IMR-90 (cell line): Measurements from ENCODE around the gene TFAP2C. TPM values are rescaled to one million over a fixed set of nuclear protein-coding genes. Genes with fewer than 3 reads are reported as not detected.

Source experiments
- ATAC-seq: fragments of 200-7000 bp; cut with Tn5 transposase; 2 replicates; pipeline ENCODE4 v1.9.1; 2020; ENCODE audit warnings: low read depth, mild to moderate bottlenecking, moderate library complexity
- BruUV-seq: library from RNA; stranded (reverse); fragments of 400-500 nt; replicated peaks from 2 replicates; lab custom pipeline; 2021; lab: Mats Ljungman, UMichigan
- CTCF ChIA-PET: fragments of 300-600 bp; formaldehyde crosslinking; extraction: SDS; loops from one replicate; lab custom pipeline; 2021; ENCODE audit warnings: antibody characterized with exemption; lab: Yijun Ruan, JAX
- POLR2A ChIA-PET: fragments of 300-600 bp; sonication (Branson Sonifier 250); formaldehyde crosslinking; loops from one replicate; lab custom pipeline; 2022; ENCODE audit warnings: antibody characterized with exemption; ENCODE audit not compliant: unreplicated experiment; lab: Charles Lee
- DNase-seq: peaks from one replicate; pipeline ENCODE4 v3.0.0; 2013
- H2AFZ ChIP-seq: replicated peaks from 2 replicates; pipeline ENCODE3; 2013; ENCODE audit warnings: low read length, mild to moderate bottlenecking; ENCODE audit not compliant: poor library complexity
- H2AK5ac ChIP-seq: 2 replicates; pipeline ENCODE4 v1.6.1; 2013; ENCODE audit warnings: low read depth, low read length, inconsistent platforms
- H2AK9ac ChIP-seq: replicated peaks from 2 replicates; pipeline ENCODE3; 2013; ENCODE audit warnings: mild to moderate bottlenecking, low read depth, low read length, moderate library complexity; ENCODE audit not compliant: poor library complexity
- H2BK120ac ChIP-seq: 2 replicates; pipeline ENCODE4 v1.6.1; 2013; ENCODE audit warnings: low read depth, low read length, inconsistent platforms
- H2BK15ac ChIP-seq: 3 replicates; pipeline ENCODE4 v1.6.1; 2013; ENCODE audit warnings: low read depth, low read length, inconsistent platforms
- H2BK20ac ChIP-seq: 2 replicates; pipeline ENCODE4 v1.6.1; 2013; ENCODE audit warnings: low read depth, mild to moderate bottlenecking, inconsistent platforms, low read length, moderate library complexity
- H2BK5ac ChIP-seq: 2 replicates; pipeline ENCODE4 v1.6.1; 2013; ENCODE audit warnings: mild to moderate bottlenecking, low read depth, low read length, inconsistent platforms; ENCODE audit not compliant: poor library complexity, severe bottlenecking
- H3K14ac ChIP-seq: replicated peaks from 2 replicates; pipeline ENCODE4 v1.6.1; 2013; ENCODE audit warnings: low read depth, low read length, inconsistent platforms
- H3K18ac ChIP-seq: 2 replicates; pipeline ENCODE4 v1.6.1; 2013; ENCODE audit warnings: low read depth, low read length, control low read depth
- H3K23ac ChIP-seq: 2 replicates; pipeline ENCODE4 v1.6.1; 2013; ENCODE audit warnings: low read depth, low read length, inconsistent platforms
- H3K27ac ChIP-seq: 2 replicates; pipeline ENCODE4 v1.5.1; 2013; ENCODE audit warnings: mild to moderate bottlenecking, control low read depth, low read length; ENCODE audit not compliant: insufficient read depth
- H3K27me3 ChIP-seq: 2 replicates; pipeline ENCODE4 v1.6.1; 2013; ENCODE audit warnings: low read length; ENCODE audit not compliant: control insufficient read depth, insufficient read depth
- H3K36me3 ChIP-seq: 2 replicates; pipeline ENCODE4 v1.6.1; 2013; ENCODE audit warnings: low read length, mixed read lengths; ENCODE audit not compliant: control insufficient read depth, insufficient read depth
- H3K4ac ChIP-seq: 2 replicates; pipeline ENCODE4 v1.6.1; 2013; ENCODE audit warnings: low read depth, low read length, inconsistent platforms
- H3K4me1 ChIP-seq: 2 replicates; pipeline ENCODE4 v1.6.1; 2013; ENCODE audit warnings: low read length, mixed read lengths; ENCODE audit not compliant: control insufficient read depth, insufficient read depth
- H3K4me2 ChIP-seq: 2 replicates; pipeline ENCODE4 v1.6.1; 2013; ENCODE audit warnings: low read depth, mild to moderate bottlenecking, control low read depth, low read length, moderate library complexity
- H3K4me3 ChIP-seq: 2 replicates; pipeline ENCODE4 v1.5.1; 2013; ENCODE audit warnings: low read depth, mild to moderate bottlenecking, control low read depth, low read length, moderate library complexity; ENCODE audit not compliant: insufficient read depth
- H3K56ac ChIP-seq: 2 replicates; pipeline ENCODE4 v1.6.1; 2013; ENCODE audit warnings: low read length, inconsistent platforms; ENCODE audit not compliant: insufficient read depth; ENCODE audit errors: extremely low read depth
- H3K79me1 ChIP-seq, 2 experiments: 2 replicates each; pipeline ENCODE4 v1.6.1; 2013; ENCODE audit warnings: low read length in 2 of 2, inconsistent platforms in 1 of 2, low read depth in 1 of 2
- H3K9ac ChIP-seq: 2 replicates; pipeline ENCODE4 v1.6.1; 2013; ENCODE audit warnings: low read depth, low read length, control low read depth
- H3K9me1 ChIP-seq: 2 replicates; pipeline ENCODE4 v1.6.1; 2013; ENCODE audit warnings: low read length, inconsistent platforms; ENCODE audit not compliant: insufficient read depth
- H3K9me3 ChIP-seq: 2 replicates; pipeline ENCODE4 v1.6.1; 2013; ENCODE audit warnings: low read length; ENCODE audit not compliant: control insufficient read depth, insufficient read depth
- H4K20me1 ChIP-seq: 2 replicates; pipeline ENCODE4 v1.6.1; 2013; ENCODE audit warnings: low read length, inconsistent platforms; ENCODE audit not compliant: insufficient read depth
- H4K5ac ChIP-seq: 2 replicates; pipeline ENCODE4 v1.6.1; 2013; ENCODE audit warnings: mild to moderate bottlenecking, low read depth, low read length, control low read depth
- H4K8ac ChIP-seq, 2 experiments: 2 replicates each; pipeline ENCODE4 v1.6.1; 2013; ENCODE audit warnings: low read depth in 2 of 2, low read length in 2 of 2, control low read depth in 1 of 2, inconsistent platforms in 1 of 2
- H4K91ac ChIP-seq: 2 replicates; pipeline ENCODE4 v1.6.1; 2013; ENCODE audit warnings: low read depth, low read length, inconsistent platforms; ENCODE audit not compliant: insufficient read depth
- NFE2L2 ChIP-seq: fragments of 150-350 bp; IDR thresholded peaks from 2 replicates; pipeline ENCODE4 v1.6.1; 2016; ENCODE audit warnings: low read depth, mild to moderate bottlenecking, low read length
- dilution Hi-C: fragments of 300-500 bp; cut with HindIII; formaldehyde crosslinking; loops from one replicate; pipeline ENCODE4 v1.14.3; 2018; ENCODE audit warnings: low sequenced_read_pairs; ENCODE audit not compliant: unreplicated experiment
- in situ Hi-C: fragments of 300-500 bp; cut with MboI; formaldehyde crosslinking; loops from 3 replicates; pipeline ENCODE4 v1.14.3; 2019; ENCODE audit warnings: low sequenced_read_pairs, inconsistent platforms, mixed read lengths
- intact Hi-C: fragments of 100-400 bp; cut with micrococcal nuclease; formaldehyde crosslinking; loops from 2 replicates; pipeline ENCODE4 v1.10.0; 2022
- polyA plus RNA-seq, 3 experiments: library from polyadenylated mRNA; depleted of rRNA; stranded (reverse); fragments of >200 nt; gene quantifications; 2 replicates each; pipeline ENCODE4 v1.2.3, GENCODE V29; 2012; ENCODE audit warnings: low replicate concordance in 1 of 3
- total RNA-seq: library from RNA; depleted of rRNA; stranded (reverse); fragments of >200 nt; gene quantifications from 2 replicates; pipeline ENCODE4 v1.2.3, GENCODE V29; 2012
- TF ChIP-seq, protein P1 (sequence below): fragments of 150-350 bp; IDR thresholded peaks from 2 replicates; pipeline ENCODE4 v1.6.1; 2016; ENCODE audit warnings: low read depth, mild to moderate bottlenecking, low read length, moderate library complexity, borderline replicate concordance

TFAP2C gene
- total and polyA plus RNA-seq, 2 of the 4 experiments (the other 2 are of a cell fraction), result under 0.01 to 0.05 TPM

DNA sequence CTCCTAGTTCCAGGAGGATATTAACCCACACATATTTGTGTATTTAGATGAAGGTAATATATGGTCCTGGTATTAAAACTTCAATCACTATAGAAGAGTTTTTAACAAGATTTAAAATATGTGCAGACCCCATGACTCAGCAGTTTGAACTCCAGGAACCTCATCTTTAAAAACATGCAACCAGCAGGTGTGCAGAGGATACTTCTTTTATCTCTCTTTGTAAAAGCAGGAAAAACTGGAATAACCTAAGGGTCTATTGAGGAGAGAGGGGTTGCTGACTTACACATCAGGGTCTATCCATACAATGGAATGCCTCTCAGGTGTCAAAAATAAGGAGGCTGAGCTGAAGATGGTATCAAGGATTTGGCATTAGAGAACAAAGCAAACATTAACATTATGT, 36.9 kb upstream of the TFAP2C start:
- H2AFZ ChIP-seq, result no peak overlapping the region
- no peak overlapping the region for H2BK15ac ChIP-seq
- H3K56ac ChIP-seq, result no peak overlapping the region
- H3K27ac ChIP-seq, result no peak overlapping the region
- DNase-seq (no peak), ATAC-seq (no peak)
- H4K20me1 ChIP-seq, result no peaks in the 10 kb centered on the region
- no peak overlapping the region for H2BK120ac ChIP-seq
- ChIA-PET CTCF (no interaction called here), POLR2A (no interaction called here)
- H2BK5ac ChIP-seq, result no peak overlapping the region
- H4K8ac ChIP-seq, result no peak overlapping the region
- no peak overlapping the region for H3K14ac ChIP-seq
- no peaks in the 10 kb centered on the region for H3K9me1 ChIP-seq
- TF ChIP-seq NFE2L2, result peak; percentile 77
- TF ChIP-seq, protein P1, sequence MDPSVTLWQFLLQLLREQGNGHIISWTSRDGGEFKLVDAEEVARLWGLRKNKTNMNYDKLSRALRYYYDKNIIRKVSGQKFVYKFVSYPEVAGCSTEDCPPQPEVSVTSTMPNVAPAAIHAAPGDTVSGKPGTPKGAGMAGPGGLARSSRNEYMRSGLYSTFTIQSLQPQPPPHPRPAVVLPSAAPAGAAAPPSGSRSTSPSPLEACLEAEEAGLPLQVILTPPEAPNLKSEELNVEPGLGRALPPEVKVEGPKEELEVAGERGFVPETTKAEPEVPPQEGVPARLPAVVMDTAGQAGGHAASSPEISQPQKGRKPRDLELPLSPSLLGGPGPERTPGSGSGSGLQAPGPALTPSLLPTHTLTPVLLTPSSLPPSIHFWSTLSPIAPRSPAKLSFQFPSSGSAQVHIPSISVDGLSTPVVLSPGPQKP, result no peak
- no peak overlapping the region for H3K4me2 ChIP-seq
- intact Hi-C loops, result no loop called here
- no peaks in the 10 kb centered on the region for H3K4me1 ChIP-seq
- H2AK9ac ChIP-seq, result no peak overlapping the region
- no peaks in the 10 kb centered on the region for H3K79me1 ChIP-seq
- dilution Hi-C loops, result no loop called here
- no peak overlapping the region for H3K9ac ChIP-seq
- no peak overlapping the region for H3K4me3 ChIP-seq
- no peak overlapping the region for H3K4ac ChIP-seq
- in situ Hi-C loops, result no loop called here
- no peak overlapping the region for H3K23ac ChIP-seq
- H3K9me3 ChIP-seq, result no peaks in the 10 kb centered on the region
- no peak overlapping the region for H2BK20ac ChIP-seq
- no peak overlapping the region for H4K91ac ChIP-seq
- no peak overlapping the region for H2AK5ac ChIP-seq
- BruUV-seq, result no TSS peak
- peaks cover 2% of the 10 kb centered on the region; the same call in 1 of the 2 replicates for H3K27me3 ChIP-seq
- no peak overlapping the region for H4K5ac ChIP-seq
- H3K18ac ChIP-seq, result no peak overlapping the region
- H3K36me3 ChIP-seq, result no peaks in the 10 kb centered on the region
